NCI-H1105 treated with DMSO at 0.1 percent for 48 hours (cell line): ENCODE data around the gene GABRG3.

Source experiments
- DNase-seq: peaks from one replicate; lab custom pipeline; 2025; lab: John Stamatoyannopoulos, UW

Gene GABRG3

GRCh38 chr15:27064080-27064479, 93.1 kb downstream of the GABRG3 start:
- DNase-seq: no peak

DNA sequence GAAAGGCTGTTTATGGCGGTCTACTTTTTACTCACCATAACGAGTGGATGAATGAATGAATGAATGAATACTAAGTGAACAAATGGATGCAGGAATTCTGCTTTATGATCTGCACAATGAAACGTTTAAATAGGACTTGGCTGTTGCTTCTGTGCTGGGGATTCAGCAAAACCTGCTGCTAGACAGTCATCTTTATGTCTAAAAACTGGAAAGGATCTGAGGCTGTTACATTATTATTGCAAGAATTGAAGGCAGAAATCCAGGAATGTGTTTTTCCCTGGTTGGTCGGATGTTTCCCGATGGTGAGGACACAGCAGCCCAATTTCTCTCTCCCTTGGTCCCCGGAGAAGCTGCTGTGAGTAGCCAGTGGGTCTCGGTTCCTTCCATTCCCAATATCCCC, 94.2 kb downstream of the GABRG3 start:
- DNase-seq: no peak

DNA sequence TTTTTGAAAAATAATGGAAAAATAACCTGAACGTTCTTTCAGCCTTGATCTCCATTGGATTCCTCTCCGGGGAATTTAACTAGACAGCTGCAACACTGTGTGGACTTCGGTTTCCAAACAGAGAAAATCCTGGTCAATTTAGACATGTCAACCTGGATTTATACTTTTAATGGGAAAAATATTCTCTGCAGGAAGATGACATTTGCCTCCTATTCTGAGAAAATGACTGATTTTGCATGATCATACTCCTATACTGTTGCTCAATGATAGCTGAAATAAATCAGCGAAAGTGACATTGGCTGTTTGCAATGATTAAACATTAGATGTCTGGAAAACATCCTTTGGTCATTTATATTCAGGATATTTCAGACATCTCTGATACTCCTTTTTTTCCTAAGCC, 94.8 kb downstream of the GABRG3 start:
- no peak for DNase-seq

DNA sequence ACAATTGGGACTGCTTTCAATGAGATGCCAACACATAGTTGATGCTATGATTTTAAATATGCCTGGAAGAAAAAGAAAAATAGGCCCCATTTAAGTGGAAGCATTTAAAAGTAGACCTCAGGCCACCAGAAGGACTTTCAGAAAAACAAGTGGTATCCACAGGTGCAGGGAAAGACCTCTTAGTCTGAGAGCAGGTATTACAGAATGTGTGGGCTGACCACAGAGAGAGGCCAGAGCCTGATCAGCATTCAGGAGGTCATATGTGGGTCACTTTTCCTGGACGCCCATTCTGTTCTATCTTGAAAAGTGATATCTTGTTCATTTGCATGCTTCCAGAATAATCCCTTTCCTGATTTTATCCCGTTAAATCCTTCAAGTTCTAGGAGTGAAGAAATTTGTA, 95.5 kb downstream of the GABRG3 start:
- DNase-seq: no peak

GRCh38 chr15:27067175-27067574, 96.2 kb downstream of the GABRG3 start:
- no peak for DNase-seq

GRCh38 chr15:27070841-27071240, 99.9 kb downstream of the GABRG3 start:
- no peak for DNase-seq

GRCh38 chr15:27074179-27074578, 103.2 kb downstream of the GABRG3 start:
- DNase-seq: no peak

- DNase-seq: no peak
Observed at GRCh38 chr15:27077790-27078189, 106.8 kb downstream of the GABRG3 start.

DNA sequence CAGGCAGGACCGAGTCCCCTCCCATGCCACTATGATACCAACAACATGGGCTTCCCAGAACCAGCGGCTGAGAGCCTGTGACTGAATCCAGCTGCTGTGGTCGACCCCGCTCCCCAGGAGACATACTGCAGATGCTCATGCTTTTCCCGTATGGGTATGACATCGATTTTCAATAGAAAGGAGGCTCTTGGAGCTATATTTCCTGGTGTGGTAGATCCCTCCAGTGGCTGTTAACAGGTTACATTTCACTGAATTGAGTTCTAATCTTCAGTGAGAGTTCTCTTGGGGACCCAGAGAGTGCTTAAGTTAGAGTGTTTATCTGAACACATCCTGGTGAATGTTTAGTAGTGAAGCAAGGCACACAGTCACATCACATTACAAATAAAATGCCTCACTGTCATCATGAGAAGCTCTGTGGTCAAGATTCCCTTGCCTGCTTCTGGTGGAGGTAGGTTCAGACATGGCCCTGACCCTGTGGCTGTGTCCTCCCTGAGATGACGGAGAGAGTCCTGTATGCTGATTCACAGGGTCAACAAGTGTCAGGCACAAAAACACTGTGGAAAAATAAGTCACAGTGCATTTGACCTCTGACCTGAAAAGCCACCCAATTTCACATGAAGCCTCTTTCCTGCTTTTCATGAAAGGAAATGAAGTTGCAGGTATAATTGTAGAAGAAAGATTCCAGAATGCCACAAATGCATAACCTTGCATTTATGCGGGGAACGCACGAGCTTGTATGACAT, 110.9 kb downstream of the GABRG3 start:
- DNase-seq: no peak

GRCh38 chr15:27082526-27082925, 111.5 kb downstream of the GABRG3 start:
- DNase-seq: no peak

DNA sequence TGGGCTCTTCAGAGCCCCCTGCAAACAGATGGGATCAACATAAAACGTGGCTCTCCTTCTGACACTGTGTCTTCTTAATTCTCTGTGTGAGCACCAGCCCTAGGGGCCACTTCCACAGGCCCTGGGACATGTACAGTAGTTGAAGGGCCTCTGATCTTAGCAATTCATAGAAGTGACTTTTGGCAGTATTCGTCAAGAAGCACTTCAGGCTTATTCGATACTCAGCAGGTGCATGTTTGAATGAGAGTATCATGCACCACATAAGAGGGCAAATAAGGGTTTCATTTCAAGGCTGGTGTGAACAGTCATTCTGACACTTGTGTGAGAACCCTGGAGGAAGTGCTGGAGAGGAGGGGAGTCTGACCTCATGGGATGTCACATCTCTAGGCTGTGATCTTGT, 113.9 kb downstream of the GABRG3 start:
- DNase-seq: peak; percentile 7

DNA sequence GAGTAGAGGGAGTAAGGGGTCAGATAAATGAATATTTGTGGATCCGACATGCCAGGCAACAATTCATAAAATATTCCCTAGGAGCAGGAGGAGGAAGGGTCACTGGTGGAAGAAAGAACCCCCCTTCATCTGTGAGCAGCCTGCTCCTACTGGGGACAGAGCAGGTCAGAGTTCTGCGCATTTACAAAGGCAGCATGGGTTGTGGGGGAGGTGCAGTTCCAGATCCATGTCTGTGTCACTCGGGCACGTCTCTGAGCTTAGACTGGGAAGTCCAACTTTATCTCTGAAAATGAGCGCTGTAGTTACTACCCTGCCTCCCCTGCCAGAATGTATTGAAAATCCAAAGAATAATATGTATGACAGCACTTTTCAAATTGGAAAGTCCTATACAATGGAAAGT, 115.2 kb downstream of the GABRG3 start:
- no peak for DNase-seq

DNA sequence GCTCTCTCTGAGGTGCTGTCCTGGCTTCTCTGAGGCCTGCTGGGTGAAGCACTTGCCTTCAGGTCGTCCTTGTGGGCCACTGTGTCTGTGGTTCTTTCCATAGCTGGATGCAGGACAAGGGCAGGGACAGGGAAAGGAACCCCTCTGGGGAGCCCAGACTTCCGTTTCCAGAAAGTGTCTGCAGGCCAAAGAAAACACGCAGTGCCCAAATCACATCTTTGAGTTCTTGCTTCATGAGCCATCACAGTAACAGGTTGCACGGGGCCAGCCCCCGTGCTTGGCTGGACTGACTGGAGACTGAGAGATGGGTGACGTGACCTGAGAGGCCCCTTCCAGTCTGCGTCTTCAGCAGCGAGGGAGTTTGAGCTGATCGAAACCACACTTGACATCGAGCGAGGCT, 115.8 kb downstream of the GABRG3 start:
- no peak for DNase-seq

DNA sequence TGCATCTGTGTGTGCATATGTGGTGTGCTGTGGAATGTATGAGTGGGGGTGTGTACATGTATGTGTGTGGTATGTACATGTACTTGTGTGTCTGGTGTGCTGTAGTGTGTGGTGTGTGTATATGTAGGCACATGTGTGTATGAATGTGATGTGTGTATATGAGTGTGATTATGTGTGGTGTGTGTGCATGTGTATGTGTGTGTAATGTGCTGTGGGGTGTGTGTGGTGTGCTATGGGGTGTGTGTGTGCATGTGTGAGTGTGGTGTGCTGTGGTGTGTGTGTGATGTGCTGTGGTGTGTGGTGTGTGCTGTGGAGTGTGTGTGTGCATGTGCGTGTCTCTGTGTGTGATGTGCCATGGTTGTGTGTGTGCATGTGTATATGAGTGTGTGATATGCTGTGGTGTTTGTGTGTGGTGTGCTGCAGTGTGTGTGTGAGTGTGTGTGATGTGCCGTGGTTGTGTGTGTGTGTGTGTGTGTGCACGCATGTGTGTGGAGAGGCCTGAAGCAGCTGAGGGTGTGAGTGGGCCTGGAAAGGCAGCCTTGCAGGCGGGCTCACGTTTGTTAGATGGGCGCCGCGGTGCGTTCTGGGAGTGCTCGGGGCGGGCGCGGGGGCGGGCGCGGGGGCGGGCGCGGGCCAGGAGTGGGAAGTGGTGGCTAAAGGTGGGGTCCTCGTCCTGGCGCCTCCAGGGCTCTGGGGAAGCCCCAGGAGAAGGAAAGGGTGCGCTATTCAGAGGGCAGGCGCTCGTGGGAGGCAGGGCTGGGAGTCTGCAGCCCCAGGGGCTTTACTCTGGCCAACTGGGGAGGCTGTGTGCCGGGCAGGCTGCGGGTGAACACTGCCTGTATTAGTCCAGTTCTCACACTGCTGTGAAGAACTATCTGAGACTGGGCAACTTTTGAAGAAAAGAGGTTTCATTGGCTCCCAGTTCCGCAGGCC, 116.9 kb downstream of the GABRG3 start:
- no peak for DNase-seq

- no peak for DNase-seq
Observed at GRCh38 chr15:27088584-27089232, 117.7 kb downstream of the GABRG3 start.

DNA sequence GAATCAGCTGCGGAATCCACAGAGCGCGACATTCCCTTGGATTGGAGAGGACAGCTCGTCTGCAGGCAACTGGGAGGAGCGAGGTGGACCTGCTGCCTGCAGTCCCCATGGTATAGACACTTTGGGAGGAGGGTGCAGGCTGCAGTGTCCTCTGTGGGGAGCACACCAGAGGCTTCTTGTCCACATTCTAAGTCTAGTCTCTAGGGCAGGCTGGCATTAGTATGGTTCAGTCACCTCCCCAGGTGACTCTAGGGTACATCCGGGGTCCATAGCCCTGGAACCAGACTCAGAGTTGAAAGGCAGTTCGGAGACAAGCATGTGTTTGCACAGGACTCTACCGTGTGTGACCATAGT, 118.2 kb downstream of the GABRG3 start:
- DNase-seq: no peak

DNA sequence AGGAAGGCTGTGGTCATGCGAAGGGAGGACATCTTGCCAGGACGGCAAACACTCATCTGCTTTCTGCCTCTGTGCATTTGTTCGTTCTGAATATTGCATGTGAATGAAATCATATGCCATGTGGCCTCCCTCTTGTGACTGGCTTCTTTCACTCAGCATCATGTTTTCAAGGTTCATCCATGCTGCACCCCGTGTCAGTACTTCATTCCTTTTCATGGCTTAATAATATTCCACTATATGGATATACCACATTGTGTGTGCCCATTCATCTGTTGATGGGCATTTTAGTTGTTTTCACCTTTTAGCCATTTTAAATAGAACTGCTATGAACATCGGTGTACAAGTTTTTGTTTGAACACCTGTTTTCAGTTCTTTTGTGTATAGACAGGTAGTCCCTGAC, 118.7 kb downstream of the GABRG3 start:
- DNase-seq: no peak

DNA sequence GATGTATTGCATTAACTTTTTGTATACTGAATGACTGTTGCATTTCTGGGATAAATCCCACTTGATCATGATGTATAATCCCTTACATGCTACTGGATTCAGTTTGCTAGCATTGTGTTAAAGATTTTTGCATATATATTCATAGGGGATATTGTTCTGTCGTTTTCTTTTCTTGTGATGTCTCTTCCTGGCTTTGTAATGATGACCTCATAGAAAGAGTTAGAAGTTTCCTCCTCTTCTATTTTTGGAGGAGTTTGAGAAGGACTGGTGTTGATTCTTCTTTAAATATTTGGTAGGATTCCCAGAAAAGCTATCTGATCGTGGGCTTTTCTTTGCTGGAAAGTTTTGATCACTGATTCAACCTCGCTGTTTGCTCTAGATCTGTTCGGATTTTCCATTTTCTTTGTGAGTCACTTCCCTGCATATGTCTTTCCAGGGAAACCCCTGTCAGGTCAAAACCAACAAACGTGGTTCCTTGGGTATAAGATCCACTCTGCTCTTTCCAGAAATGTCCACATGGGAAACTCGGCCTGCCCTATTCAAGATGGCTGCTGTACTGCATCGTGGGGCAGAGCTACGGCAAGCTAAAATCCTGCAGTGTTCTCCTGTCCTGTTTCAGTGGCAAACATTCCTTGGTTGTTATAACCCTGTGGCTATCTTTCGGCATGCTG, 120.4 kb downstream of the GABRG3 start:
- no peak for DNase-seq

- no peak for DNase-seq
Observed at GRCh38 chr15:27092390-27092789, 121.4 kb downstream of the GABRG3 start.

- no peak for DNase-seq
Observed at GRCh38 chr15:27094235-27094634, 123.3 kb downstream of the GABRG3 start.

DNA sequence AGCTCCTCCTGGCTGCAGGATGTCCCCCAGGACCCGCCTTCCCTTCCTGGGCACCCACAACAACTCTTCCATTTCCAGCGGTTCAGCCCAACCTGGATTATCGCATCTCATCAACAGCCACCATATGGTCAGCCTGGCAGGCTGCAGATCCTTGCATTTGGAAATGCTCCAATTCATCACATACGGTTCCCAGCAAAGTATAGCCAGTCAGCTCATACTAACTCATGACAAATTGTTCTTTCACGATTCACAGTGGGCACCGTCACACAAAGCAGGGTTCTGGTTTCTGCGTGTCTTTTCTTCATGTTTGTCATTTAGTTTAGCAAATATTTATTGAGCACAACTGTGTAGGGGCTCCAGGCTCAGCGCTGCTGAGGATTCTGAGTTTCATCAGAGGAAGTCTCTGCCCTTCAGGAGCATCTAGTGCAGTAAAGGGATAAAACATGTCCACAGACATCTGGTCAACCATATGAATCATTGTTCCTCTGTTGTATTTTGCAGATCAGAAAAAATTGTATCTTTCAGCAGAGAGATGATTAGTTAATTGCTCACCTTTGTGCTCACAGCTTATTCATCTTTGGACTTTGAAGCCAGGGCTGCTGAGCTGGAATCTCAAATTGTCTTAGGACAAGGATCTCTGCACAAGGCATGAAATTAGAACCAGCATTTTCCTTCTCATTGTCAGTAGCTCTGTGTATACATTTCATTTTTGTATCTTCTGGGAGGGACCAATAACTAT, 125.1 kb downstream of the GABRG3 start:
- DNase-seq: no peak

DNA sequence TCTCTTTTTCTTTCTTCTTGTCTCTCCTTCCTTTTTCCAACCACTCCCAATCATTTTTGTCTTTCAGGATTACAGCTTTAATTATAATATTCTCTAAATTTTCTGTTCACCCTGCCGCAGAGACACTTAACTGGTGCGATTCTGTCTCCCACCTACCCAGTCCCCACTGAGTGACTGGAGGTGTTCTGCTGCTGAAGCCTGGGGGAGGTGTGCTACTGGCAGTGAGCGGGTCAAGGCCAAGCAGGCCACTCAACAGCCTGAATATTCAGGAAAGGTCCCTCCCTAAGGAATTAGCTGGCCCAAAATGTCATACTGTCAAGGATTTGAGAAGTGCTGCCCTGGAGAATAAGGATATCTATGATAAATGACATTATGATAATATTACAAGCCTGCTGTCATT, 126.5 kb downstream of the GABRG3 start:
- no peak for DNase-seq
